ENCODE data around the gene LPAR2. TPM values are rescaled to one million over a fixed set of nuclear protein-coding genes. Genes with fewer than 3 reads are reported as not detected.

LPAR2 gene
- total and polyA plus RNA-seq, 2 of the 13 experiments (the other 11 are each of a cell fraction or from before 2014, with no cell fraction given): 0.86 to 3.6 TPM

GRCh38 chr19:19668230-19669012, 40.4 kb upstream of the LPAR2 start, which contains the start of gene ZNF101 (continued):
- TF ChIP-seq ZNF777 (CRISPR knock-in tag; IDR thresholded peaks at IDR 0.05) (no peak), TCF7 (IDR thresholded peaks at IDR 0.05; ENCODE audit: low read depth) (peak; percentile 61; the same call in 1 of the 2 replicates), ZNF850 (CRISPR knock-in tag; conservative IDR thresholded peaks at IDR 0.05) (no peak), GABPB1 (CRISPR knock-in tag; IDR thresholded peaks at IDR 0.05) (peak; percentile 86), ZFP90 (CRISPR knock-in tag; IDR thresholded peaks at IDR 0.05; ENCODE audit: borderline replicate concordance) (peak; percentile 76), ZNF121 (CRISPR knock-in tag; IDR thresholded peaks at IDR 0.05) (peak; percentile 28; the same call in 1 of the 2 replicates), SAP130 (CRISPR knock-in tag; IDR thresholded peaks at IDR 0.05; ENCODE audit: low read depth) (peak; percentile 85), ZNF549 (CRISPR knock-in tag; IDR thresholded peaks at IDR 0.05) (no peak), THYN1 (CRISPR knock-in tag; IDR thresholded peaks at IDR 0.05; ENCODE audit: borderline replicate concordance, low read depth) (no peak), NCOR1 (IDR thresholded peaks at IDR 0.05; ENCODE audit: borderline replicate concordance, low read length) (peak; percentile 91; the same call in 1 of the 2 replicates), THAP8 (CRISPR knock-in tag; IDR thresholded peaks at IDR 0.05; ENCODE audit: borderline replicate concordance) (no peak), KDM5B (CRISPR knock-in tag; IDR thresholded peaks at IDR 0.05; ENCODE audit: borderline replicate concordance) (peak; percentile 58; the same call in 1 of the 2 replicates), KAT2B (IDR thresholded peaks at IDR 0.05; ENCODE audit: borderline replicate concordance, low read depth, low read length) (no peak), U2AF2 (IDR thresholded peaks at IDR 0.05; ENCODE audit: low read depth, low read length) (no peak), ZSCAN22 (CRISPR knock-in tag; IDR thresholded peaks at IDR 0.05) (no peak), FOXK2 (IDR thresholded peaks at IDR 0.05) (no peak), ZNF44 (CRISPR knock-in tag; IDR thresholded peaks at IDR 0.05) (no peak; the same call in 1 of the 2 replicates), KAT8 (CRISPR knock-in tag; IDR thresholded peaks at IDR 0.05) (peak; percentile 83), ZNF225 (CRISPR knock-in tag; IDR thresholded peaks at IDR 0.05) (no peak), SNRNP70 (IDR thresholded peaks at IDR 0.05; ENCODE audit: low read depth, low read length) (no peak), SCMH1 (CRISPR knock-in tag; IDR thresholded peaks at IDR 0.05; ENCODE audit: borderline replicate concordance) (no peak), CSRNP1 (CRISPR knock-in tag; IDR thresholded peaks at IDR 0.05) (no peak; the same call in 1 of the 2 replicates), ZNF7 (CRISPR knock-in tag; IDR thresholded peaks at IDR 0.05) (no peak), ATRX (CRISPR knock-in tag; IDR thresholded peaks at IDR 0.05; ENCODE audit: borderline replicate concordance) (no peak), TFDP1 (CRISPR knock-in tag; IDR thresholded peaks at IDR 0.05; ENCODE audit: borderline replicate concordance) (peak; percentile 83; the same call in 1 of the 2 replicates), GATA4 (IDR thresholded peaks at IDR 0.05; ENCODE audit: borderline replicate concordance, low read depth) (0 out of 2 replicates have a peak, but pooled peaks have one; percentile 46), DMAP1 (CRISPR knock-in tag; IDR thresholded peaks at IDR 0.05) (peak; percentile 70)

Measured in HepG2 (cell line).